SKM-1 treated with dmso at 0.1 percent for 144 hours (cell line): ENCODE results near the gene ZNF664.
"Not testable (repeated sequence)": the region's sequence is repeated elsewhere in the genome, so short reads cannot be mapped to it uniquely, and the experiment has no call there.

Source experiments
- DNase-seq: peaks from one replicate; lab custom pipeline; 2025; ENCODE audit not compliant: unreplicated experiment; lab: John Stamatoyannopoulos, UW

Gene ZNF664

DNA sequence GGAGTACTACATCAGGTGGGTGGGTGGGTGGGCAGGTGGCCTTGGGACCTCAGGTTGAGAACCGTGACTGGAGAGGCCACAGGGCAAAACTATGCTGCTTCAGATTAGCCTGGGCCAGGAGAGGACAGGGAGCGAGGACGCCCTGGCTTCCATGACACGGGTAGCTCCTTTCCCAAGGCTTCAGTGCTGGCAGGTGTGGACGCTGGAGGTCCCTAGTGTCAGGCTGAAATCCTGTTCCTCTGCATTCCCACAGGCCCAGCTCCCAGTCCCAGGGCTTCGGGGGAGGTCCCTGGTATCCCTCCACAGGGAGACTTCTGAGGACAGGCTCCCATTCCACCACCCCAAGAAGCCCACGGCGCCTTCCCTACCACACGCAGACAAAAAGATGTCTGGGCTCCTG, 32.0 kb upstream of the ZNF664 start:
- DNase-seq: no peak

DNA sequence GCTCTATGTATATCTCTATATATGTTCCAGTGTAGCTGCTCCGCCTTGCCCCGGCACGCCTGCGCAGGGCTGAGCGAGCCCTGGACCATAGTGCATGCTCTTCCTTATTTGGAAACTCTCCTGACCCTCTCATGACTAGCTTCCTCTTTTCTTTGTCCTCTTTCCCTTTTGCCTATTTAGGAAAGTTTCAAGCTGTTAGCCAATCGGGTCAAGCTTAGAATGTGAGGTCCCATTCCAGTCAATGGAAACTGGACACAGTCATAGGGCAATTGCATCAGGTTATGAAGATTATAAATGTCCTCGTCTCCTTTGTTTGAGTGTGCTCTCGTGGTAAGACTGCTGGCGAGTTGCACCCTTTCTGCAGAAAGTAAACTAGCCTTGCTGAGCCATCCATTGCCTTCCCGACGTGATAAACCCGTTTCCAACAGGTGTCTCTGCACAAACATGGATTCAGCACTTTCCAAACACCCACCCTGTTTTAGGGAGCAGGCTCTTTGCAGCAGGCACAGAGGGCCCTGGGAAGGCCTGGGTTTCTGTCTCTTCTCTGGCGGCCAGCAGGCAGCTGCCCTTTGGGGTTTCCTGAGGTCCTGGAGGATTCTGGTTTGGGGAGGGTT, 31.3 kb upstream of the ZNF664 start:
- DNase-seq: peak; percentile 65

DNA sequence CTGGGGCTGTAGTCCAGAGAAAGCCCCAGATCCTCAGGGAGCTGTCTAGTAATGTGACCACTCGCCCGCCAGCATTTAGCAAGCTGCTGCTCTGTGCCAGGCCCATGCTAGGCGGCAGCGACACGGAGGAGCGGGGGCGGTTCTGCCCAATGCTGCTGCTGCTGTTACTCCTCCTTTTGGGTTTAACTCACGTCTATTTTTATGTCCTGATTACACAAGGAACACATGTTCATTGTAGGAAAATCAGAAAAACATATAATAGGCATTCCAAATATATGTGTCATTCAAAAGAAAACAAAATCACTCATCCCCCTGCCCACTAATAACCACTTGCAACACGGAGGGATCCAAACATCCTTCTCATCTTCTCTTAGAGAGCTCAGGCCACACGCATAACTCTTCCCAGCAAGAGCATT, 30.8 kb upstream of the ZNF664 start:
- DNase-seq: no peak

DNA sequence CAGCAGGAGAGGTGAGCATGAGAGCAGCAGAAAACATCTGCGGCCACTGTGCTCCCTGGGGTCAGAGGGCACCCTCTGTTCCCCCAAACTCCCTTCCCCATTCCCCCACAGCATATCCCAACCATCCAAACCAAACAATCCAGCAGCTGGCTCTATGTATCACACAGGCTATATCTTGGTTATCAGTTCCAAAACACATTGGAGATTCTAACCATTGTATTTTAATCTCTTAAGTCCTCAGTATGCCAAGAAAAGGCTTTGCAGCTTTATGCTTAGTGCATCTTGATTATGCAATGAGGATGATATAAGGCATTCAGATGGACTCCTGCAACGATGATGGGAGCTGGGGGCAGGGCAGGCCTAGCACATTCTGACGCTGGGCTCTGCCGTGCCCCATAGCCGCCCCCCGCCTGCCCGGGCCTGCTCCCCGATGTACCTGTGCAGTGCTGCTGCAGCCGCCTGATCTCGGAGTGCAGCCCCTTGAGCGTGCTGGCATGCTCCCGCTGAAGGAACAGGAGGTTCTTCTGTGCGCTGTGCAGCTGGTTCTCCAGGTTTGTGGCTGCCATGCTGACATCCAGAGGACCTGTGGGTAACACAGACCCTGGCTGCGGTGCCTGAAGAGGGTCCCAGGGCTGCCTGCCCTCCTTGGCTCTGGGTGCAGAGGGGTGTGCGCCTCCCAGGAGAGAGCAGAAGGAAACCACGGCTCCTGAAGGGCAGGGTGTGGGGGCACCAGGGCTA, 29.9 kb upstream of the ZNF664 start:
- DNase-seq: no peak

DNA sequence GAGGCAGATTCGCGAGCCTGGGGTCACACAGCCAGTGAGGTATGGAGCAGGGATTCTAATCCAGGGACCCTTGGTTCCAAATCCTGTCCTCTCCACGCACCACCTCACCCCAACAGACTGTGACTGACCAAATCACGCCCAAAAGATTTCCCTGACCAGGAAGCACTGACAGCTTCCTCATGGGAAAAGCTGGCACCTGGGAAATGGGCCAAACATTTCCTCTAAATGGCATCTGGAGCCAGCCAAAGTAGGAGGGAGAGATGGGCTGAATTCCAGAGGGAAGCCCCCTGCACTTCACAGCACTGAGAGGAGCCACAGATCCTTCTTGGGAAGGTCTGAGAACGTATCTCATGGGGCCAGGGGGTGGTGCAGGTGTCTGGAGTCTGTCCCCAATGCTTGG, 29.2 kb upstream of the ZNF664 start:
- DNase-seq: no peak

DNA sequence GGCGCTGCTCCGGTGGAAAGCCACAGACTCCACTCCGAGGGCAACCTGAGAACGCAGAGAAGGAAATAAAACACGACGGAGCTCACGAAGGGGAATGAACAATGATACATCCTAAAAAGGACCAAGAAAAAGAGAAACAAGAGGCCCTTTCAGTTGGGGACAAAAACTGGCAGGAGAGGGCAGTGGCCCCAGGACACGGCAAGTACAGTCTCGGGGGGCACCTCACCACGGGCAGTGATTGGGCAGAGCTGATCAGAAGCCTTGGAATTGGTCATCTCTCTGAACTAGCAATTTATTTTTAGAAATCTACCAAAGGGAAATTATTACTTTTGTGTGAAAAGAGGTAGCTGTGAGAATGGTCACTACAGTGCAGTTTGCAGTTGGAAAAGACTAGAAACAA, 28.3 kb upstream of the ZNF664 start:
- DNase-seq: no peak

DNA sequence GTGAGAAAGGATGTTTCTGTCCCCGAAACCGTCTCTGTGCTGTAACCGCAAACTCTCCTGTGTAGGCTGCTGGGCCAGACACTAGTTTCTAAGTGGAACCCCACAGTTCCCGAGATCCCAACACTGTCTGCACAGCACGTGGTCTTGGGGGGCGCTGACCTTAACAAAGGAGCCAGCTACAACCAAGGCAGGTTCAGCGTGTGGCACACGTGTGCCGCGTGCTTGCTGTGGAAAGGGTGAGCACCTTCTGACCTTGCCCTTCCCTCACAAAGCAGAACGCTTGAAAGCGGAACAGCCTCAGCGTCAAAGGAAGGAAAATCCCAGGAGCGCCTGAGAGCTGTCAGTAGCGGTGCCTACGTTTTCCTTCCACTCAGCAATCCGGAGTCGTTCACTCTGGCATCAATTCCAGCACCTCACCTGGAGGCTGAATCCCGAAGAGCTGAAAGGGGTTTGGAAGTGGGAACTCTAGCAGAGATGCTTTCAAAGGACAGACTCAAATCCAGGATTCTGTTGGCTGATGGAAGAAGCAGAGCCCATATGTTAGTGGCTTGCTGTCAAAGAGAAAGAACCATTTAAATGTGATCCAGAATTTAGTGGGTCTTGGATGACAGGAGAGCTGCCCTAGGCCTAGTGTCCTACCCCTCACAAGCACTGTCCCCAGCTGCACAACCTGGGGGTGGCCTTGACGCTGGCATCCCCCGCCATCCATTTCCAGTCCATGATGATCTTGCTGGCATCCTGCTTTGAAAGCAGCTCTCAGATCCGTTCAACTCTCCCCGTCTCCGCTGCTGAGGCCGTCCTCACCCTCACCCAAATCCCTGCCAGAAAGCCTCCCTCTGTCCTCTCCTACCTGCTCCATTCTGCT, 27.5 kb upstream of the ZNF664 start:
- DNase-seq: no peak

DNA sequence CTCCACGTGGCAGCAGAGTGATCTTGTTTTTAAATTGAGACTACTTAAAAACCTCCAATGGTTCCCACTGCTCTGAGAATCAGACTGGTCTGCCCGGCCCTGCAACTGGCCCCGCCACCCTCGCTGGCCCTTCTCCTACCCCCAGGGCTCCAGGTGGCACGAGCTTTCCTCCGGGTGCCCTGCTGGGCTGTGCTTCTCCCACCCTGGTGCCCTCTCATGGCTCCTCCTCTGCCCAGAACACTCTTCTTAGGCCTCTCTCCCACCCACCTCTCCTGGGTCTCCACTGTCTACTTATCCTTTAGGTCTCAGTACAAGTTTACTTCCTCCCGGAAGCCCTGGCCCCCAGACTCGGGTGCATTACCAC, 26.9 kb upstream of the ZNF664 start:
- no peak for DNase-seq

DNA sequence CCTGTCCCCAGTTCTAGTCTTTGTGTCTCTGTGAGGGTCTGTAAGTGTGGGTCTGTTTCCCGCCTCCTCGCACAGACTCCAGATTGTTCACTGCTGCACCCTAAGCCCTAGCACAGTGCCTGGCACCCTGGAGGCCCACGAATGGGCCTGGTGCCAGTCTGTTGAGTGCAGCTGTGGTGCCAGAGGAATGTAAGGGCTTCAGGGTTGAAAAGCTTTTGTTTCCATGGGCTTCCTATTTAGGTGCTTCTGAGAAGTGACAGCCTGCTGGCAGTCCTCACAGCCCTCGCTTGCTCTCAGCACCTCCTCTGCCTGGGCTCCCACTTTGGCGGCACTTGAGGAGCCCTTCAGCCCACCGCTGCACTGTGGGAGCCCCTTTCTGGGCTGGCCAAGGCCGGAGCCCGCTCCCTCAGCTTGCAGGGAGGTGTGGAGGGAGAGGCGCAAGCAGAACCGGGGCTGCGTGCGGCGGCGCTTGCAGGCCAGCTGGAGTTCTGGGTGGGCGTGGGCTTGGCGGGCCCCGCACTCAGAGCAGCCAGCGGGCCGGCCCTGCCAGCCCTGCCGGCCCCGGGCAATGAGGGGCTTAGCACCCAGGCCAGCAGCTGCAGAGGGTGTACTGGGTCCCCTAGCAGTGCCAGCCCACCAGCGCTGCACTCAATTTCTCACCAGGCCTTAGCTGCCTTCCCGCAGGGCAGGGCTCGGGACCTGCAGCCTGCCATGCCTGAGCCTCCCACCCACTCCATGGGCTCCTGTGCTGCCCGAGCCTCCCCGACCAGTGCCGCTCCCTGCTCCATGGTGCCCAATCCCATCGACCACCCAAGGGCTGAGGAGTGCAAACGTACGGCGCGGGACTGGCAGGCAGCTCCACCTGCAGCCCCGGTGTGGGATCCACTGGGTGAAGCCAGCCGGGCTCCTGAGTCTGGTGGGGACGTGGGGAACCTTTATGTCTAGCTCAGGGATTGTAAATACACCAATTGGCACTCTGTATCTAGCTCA, 26.2 kb upstream of the ZNF664 start:
- DNase-seq: not testable (repeated sequence)

DNA sequence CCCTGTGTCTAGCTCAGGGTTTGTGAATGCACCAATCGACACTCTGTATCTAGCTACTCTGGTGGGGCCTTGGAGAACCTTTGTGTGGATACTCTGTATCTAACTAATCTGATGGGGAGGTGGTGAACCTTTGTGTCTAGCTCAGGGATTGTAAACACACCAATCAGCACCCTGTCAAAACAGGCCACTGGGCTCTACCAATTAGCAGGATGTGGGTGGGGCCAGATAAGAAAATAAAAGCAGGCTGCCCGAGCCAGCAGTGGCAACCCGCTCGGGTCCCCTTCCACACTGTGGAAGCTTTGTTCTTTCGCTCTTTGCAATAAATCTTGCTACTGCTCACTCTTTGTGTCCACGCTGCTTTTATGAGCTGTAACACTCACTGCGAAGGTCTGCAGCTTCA, 25.5 kb upstream of the ZNF664 start:
- not testable (repeated sequence) for DNase-seq

DNA sequence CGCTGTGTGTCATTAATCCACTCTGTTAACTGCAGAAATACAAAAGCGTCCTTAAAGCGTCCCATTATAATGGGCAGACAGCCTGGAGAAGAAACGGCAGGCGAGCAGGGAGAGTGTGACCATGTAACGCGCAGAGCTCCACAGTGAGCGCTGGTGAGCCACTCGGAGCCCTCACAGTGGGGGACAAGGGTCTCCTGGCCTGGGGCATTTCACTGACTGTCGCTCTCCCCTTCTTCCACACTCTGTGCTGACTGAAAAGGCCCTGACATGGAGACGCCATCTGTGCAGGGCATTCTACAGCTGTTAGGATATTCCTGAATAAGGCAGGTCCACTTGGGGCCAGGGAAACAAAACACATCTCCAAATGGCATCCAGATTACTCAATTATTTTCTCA, 24.6 kb upstream of the ZNF664 start:
- DNase-seq: no peak

DNA sequence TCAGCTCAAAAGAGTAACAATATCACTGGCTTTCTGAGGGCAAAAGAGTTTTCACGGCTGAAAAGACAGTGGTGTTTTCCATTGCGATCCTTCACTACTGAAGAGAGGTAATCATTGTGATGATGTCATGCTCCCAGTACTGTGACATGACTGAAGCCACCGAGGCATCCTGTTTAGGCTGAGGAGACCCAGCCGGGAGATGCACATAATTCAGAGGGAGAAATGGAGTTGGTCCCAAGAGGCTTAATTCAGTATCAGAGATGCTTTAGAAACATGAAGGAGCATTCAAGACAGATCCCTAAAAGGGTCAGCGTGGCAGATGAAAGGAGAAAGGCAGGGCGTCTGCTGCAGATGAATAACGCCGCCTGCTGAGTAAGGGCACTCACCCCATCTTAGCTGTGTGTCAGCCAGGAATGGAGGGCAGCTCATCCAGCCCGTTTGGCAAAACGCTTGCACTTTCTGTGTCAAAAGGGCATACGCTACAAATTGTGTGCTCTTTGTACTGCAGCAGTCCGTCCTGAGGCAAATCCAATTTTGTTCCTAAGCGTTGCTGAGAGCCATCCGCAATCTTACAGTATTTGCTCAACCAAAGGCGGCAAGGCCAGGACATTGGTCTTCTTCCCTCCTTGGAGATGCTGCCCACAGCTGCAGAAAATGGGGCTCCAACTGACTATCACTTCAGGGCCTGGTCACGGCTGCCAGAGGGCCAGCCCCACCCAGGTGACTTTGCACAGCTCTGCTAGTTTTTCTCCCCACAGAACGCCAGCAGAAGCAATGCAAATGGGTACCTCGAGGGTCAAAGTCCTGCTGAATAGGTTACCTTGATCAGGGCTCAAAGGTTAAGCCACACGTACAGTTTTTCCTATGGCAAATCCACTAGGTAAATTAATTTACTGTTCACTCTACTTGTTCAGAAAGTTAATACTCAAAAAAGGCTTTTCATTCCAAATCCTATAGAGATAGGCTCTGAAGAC, 23.9 kb upstream of the ZNF664 start:
- DNase-seq: no peak

DNA sequence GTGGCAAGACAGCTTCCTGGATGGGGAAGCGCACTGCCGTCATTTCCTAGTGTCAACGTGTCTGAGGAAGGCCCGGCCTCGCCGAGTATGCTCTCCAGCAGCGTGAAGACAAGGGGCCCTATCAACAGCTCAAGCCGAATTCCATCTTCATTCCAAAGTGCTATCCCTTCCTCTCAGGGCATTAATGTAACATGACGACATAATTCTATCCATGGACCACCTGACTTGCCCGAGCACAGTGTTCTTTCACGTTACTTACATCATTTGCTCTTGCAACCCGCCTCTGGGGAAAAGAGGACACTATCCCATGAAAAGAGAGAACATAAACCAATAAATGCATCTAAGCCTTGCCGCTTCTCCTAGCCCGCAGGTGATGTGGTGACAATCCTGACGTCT, 23.2 kb upstream of the ZNF664 start:
- no peak for DNase-seq

DNA sequence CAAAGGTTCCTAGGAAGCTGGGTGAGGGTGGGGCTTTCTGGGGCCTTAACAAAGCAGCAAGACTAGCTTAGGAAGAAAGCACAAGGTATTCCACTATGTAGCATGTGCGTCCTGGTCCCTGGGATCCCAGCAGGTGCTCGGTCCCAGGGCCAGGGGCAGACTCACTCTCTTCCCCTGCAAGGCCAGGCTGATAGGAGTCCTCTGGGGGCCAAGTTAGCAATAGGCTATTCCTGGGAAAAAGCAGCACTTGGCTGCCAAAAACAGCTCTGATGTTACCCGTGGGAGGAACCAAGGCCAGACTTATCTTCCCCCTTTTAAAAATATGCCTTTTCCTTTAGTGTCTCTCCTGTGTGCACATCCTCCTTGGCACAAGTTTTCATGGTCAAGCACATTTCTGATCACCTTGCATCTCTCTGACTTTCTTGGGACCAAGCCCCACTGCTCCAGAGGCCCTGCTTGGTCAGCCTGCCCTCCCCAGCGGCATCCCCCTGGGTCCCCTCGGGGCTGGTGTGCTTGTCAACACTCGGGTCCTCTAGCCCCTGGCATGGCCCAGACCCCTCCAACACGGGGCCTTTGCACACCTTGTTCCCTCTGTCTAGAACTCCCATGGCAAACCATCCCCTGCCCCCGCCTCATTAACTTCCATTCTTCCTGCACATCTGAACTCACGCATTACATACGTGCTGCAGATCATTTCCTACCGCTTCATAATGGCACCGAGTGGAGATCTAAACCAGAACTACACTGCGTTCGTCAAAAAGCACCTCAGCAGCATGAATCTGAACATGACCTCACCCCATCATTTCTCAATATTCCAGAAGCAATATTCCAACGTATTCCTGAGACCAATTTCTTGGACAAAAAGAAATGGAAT, 22.3 kb upstream of the ZNF664 start:
- no peak for DNase-seq

DNA sequence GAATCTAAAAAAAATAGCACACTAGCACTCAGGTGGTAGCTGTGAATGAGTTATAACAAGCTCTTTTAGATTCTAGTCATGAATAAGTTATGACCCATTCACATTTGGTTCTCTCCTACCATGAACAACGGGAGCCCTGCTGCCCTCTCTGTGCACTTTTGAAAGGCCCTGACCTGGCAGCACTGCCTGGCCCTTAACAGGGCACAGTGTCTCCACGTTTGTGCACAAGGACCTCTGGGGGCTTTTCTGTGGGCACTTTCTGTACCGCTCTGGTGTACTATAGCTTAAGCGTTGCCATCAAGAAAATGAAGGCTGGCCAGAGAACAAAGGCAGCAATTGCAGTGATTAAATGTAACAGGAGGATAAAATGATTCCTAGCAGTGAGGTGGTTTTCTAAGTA, 21.5 kb upstream of the ZNF664 start:
- DNase-seq: no peak

DNA sequence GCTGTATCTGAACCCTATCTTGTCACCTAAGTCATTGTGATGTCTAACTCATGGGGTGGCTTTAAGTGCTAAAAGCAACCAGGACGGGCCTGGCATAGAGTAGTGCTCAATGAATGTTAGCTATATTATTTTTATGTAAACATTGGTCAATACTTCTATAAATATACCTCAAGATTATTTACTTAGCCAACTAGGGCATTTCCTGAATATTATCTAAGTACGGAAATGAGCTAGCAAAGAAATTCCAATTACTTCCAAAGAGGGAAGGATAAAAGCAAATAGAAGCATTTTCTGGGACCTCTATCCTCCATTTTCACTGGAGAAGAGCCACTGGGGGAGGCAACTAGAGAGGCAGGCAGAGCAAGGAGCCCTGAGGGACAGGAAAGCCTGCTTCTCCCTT, 21.0 kb upstream of the ZNF664 start:
- DNase-seq: no peak

DNA sequence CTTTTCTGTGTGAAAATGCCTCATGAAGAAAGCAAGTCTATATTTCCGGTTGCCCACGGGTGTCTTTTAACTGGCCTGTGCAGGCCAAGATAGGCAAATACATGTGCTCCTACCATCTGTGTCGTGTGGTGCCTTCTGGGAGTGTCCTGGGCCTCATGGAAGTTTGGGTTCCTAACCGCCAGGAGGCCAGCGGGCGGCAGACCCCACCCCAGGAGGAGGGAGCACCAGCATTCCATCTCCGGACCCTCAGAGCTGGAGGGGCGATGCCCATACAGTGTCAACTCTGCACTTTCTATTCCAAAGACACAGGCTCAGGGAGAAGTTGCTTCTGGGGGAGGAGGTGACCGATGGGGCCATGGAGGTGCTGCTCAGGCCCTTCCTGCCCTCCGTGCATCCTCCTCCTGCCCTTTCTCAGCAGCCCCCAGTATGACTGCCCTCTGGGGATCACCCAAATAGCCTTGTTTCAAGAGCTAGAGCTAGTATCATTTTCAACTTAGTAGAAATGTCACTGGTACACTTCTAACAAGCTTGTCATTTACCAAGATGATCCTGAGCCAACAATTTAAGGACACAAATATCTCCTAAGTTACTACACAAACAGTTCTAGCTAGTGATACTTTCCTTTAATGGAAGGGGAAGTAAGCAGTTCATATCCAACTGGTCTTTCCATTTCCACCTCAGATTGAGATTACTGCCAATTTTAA, 18.2 kb upstream of the ZNF664 start:
- DNase-seq: no peak

DNA sequence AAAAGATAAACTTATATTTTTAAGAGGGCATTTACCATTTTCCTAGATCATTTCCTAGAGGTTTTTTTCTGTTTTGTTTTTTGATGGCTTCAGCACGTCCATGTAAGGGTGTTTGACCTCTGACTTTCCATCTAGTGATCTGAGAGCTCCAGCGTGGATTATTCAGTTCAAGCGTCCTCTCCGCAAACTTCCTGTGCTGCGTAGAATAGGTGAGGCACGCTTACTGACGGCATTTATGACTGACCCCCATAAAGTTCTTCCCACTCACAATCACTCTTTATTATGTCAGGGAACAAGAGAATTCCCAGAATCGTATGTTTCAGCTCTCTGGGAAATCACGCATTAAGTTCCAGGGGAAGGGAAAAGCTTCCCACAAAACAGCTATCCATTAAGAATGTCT, 16.8 kb upstream of the ZNF664 start:
- DNase-seq: no peak
